ENCODE data around the gene GNAI3.

GNAI3 gene

GRCh38 chr1:109521002-109521951, 27.1 kb upstream of the GNAI3 start:
- DNase-seq (ENCODE audit: low read depth, low spot score) = no peak
- H3K4me3 ChIP-seq (ENCODE audit: low read length) = no peak overlapping the region

DNA sequence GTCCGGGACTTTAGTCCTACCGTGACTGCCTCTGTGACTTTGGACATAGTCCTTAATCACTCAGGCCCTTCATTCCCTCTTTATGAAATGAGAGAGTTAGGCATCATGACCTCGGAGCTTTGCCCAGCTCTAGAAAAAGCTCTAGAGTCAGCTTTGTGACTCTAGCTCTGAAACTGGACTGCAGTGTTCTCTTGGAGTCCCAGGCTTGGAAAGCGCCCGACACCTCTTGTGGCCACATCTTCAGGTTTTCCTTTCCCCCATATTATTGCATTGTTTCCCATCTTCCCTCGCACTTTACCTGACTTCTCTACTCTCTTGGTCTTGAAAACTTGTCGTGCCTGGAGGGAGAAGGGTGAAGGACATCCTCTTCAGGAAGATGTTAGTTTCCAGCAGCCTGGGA, 26.4 kb upstream of the GNAI3 start:
- DNase-seq (ENCODE audit: low read depth, low spot score) = no peak
- H3K4me3 ChIP-seq (ENCODE audit: low read length) = no peak overlapping the region

GRCh38 chr1:109523706-109524105, 24.7 kb upstream of the GNAI3 start:
- H3K4me3 ChIP-seq (ENCODE audit: low read length) = no peak overlapping the region
- DNase-seq (ENCODE audit: low read depth, low spot score) = no peak

GRCh38 chr1:109527098-109527811, 21.2 kb upstream of the GNAI3 start:
- H3K4me3 ChIP-seq (ENCODE audit: low read length) = no peak overlapping the region
- DNase-seq (ENCODE audit: low read depth, low spot score) = no peak

DNA sequence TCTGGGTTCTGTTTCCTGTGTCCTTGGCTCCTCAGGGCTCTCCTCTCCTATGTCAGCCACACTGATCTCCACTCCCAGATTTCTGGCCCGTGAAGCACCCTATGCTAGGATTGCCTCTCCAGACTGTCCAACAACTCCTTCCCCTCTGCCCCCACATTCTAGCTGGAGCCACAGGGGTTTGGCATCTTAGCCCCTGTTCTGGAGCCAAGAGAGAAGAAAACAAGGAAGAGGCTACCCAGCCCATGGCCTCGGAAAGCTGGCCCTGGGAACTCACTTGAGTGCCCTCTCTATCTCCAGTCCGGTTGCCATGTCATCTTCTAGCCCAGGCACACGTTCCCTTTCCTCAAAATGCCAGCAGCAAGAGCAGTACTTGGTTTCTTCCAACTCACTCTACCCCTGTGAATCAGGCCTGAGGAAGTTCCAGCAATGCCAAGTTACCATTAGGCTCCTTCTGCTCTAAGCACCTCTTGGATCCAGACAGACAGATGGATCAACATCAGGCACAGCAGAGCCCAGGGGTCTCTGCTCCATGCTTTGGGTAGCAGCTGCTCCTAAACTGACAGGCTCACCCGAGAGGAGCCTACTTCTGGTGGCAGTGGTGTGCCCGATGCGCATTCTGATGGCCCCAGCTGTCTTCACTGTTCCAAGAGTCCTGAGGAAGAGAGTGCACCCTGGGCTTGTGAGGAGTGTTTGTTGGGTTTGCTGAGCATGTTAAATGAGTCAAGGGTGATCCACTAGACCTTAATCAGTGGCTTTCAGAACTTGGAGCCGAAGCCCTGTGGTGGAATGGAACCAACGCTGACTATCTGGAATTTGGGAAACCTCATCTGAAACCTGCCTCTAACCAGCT, 20.3 kb upstream of the GNAI3 start:
- no peak for DNase-seq (ENCODE audit: low read depth, low spot score)
- H3K4me3 ChIP-seq (ENCODE audit: low read length) = no peak overlapping the region

GRCh38 chr1:109528712-109529111, 19.7 kb upstream of the GNAI3 start:
- H3K4me3 ChIP-seq (ENCODE audit: low read length) = no peak overlapping the region
- DNase-seq (ENCODE audit: low read depth, low spot score) = no peak

DNA sequence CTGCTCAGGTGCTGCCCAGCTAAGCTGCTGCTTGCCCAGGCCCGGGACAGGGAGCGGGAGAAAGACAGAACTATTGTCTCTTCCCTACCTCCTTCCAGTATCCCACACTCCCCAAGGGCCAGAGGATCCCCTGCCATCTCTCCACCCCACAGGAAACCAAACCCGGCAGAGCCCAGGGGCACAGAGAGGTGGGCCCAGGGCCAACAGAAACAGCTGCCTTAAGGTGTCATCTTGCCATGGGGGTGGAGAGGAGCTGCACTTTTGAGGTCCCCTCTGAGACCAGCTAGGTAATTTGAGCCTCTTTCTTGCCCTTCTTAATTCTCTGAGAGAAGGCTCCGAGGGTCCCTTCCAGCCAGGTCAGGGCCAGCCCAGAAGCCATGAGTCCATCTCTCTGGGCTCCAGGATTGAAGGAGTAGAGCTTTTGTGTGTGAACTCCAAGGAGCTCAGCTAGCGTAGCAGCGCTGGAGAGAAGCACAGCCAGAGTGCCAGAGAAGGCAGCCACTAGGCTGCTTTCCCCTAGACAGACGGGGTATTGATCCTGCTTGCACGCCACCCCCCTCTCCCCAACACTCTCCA, 18.4 kb upstream of the GNAI3 start:
- no peak overlapping the region for H3K4me3 ChIP-seq (ENCODE audit: low read length)
- no peak for DNase-seq (ENCODE audit: low read depth, low spot score)

DNA sequence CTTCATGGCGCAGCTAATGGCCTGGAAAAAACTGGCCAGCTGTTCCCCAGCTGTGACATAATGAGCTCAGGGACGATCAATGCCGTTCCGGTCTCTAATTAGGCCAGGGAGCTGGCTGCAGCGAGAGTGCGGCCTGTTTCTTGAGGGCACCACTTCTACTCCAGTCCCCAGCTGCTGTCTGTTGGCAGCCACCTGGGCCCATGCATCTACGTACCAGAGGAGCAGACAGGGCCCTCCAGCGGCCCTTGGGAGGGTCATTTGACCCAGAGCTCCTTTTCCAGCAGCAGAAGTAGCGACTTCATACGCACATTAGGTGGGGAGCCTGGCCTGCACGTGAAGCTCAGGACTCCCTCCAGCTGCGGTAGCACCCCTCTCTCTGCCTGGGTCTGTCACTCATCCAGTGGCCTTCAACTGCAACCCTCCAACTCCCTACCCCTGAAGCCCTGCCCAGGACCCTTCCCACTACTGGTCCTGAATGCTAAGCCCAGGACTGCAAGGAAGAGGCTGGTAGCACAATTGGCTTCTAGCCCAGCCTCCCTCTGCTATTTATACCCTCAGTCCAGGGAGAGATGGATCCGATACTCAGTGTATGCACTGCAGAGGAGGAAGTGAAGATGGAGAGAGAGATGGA, 17.8 kb upstream of the GNAI3 start:
- DNase-seq (ENCODE audit: low read depth, low spot score) = no peak
- no peak overlapping the region for H3K4me3 ChIP-seq (ENCODE audit: low read length)

DNA sequence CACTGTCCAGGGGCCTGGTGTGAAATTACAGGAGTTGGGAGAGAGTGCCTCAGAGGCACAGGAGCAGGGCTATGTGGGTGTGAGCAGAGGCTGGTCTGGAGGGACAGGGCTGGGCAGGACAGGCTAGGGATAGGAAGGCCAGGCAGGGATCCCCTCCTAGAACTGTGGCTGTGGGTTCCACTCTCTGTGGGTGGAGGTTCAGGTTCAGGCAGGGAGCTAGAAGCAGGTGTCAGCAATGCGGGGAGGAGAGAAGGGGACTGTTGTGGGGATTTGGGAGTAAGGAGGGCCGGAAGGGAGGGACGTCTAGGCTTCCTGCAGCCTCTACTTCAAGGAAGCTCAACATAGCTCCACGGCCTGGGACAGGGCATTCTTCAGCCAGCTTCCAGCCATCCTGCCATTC, 17.0 kb upstream of the GNAI3 start:
- no peak for DNase-seq (ENCODE audit: low read depth, low spot score)
- H3K4me3 ChIP-seq (ENCODE audit: low read length) = no peak overlapping the region

- H3K4me3 ChIP-seq (ENCODE audit: low read length) = no peak overlapping the region
- no peak for DNase-seq (ENCODE audit: low read depth, low spot score)
These were observed 16.5 kb upstream of the GNAI3 start for GRCh38 chr1:109531826-109532364.

DNA sequence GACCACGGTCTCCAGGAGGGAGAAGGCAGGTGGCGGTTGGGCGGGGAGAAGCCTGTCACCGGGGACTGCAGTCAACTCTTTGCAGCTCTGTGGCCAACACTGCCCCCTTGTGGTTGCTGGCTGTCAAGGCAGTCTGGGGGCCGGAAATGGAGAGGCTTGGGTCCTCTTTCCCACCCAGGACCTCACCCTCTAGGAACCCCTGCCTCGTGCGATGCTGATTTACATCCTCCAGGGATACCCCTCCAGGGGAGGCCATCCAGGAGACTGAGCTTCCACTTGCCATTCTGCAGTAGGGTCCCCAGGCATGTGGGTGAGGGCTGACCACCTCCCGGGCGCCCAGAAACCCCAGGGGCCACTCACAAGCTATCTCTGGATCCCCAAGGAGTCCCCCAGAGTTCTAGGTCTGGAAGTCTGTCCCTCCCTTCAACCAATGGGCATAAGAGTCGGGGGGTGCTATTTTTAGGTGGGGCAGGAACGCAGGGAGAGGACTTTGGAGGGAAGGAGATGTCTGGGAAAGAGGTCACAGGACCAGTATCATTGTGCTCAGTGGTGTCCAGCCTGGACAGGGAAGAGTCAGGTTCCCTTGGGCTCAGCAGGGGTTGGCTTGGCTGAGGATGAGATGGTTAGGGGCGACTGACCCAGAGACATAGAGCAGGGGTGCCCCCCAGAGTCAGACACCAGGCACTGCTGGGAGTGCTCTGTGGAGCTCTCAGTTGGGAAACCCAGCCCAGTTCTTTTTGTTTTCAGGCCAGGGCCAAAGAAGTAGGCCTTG, 15.9 kb upstream of the GNAI3 start:
- peak; percentile 78 for DNase-seq (ENCODE audit: low read depth, low spot score)
- peak overlapping the region; percentile 27 for H3K4me3 ChIP-seq (ENCODE audit: low read length)

GRCh38 chr1:109534307-109534858, 14.0 kb upstream of the GNAI3 start:
- no peak overlapping the region for H3K4me3 ChIP-seq (ENCODE audit: low read length)
- no peak for DNase-seq (ENCODE audit: low read depth, low spot score)

DNA sequence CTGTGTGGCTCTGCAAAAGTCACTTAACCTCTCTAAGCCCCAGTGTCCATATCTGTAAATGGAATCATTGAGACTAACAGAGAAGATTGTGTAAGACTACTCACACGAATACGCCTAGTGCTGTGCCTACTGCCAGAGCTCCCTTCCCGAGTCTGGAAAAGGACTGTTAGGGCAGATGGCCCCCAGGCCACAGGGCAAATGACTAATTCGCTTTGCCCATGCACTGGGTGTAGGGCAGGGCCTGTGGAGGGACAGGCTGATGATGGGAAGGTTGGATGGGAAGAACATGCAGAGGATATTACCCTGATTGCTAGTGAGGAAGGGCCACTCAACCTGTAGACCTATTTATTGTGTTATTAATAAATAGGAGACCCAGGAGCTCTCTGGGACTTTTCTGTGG, 12.9 kb upstream of the GNAI3 start:
- H3K4me3 ChIP-seq (ENCODE audit: low read length) = no peak overlapping the region
- no peak for DNase-seq (ENCODE audit: low read depth, low spot score)

DNA sequence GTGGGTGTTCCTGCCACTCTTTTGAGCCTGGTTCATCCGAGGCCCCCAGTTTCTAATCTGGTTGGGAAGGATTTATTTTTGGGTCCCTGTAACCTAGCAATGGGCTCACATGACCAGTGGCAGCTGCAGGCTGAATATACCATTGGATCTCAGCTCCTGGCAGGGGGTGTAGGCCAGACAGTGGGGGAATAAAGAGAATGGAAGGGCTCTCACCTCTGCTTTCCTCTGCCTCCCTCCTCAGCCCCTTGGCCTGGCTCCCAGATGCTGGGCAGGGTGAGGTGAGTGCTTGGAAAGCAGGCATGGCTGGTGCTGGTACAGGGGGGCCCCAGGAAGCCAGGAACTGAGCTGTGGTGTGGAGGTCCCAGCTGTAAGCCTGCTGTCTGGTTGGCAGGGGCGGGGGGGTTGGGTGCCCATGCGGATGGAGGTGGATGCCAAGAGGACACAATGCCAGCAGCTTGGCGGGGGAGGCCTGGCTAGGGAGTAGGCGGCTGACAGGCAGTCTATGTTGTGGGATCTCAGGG, 12.4 kb upstream of the GNAI3 start:
- no peak for DNase-seq (ENCODE audit: low read depth, low spot score)
- no peak overlapping the region for H3K4me3 ChIP-seq (ENCODE audit: low read length)

- H3K4me3 ChIP-seq (ENCODE audit: low read length) = no peak overlapping the region
- DNase-seq (ENCODE audit: low read depth, low spot score) = no peak
These were observed 10.8 kb upstream of the GNAI3 start for GRCh38 chr1:109537450-109538178.

DNA sequence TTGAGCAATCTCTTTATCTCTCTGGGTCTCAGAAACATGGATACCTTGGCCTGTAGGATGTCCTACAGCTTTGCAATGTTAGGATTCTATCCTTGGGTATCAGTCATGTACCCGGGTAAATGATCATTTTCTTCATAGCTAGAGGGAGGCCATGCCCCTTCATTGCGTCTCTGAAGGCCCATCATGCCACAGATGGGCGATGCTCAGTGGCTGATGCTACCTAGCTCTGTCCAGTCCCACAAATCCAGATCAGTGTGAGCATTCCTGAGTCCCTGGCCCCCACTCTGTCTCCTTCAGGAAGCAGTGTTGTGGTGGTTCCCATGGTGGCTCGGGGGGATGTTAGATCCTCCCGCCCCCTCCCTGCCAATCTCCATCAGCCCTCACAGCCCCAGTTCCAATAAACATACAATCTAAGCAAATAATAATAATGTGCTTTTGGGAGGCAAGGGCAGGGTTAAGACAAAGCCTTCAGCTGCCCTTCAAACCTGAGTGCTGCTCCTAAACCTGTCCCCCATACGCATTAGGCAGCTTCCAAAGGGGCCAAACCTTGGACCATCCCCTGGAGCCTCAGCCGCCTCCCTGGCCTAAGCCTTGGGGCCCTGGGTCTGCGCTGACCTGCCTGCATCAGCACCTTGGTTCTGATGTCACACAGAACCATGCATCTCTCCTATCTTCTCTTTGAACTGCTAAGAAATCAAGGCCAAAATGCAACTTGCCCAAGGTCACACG, 9.4 kb upstream of the GNAI3 start:
- DNase-seq (ENCODE audit: low read depth, low spot score) = no peak
- H3K4me3 ChIP-seq (ENCODE audit: low read length) = no peak overlapping the region
